Activated CD8-positive, alpha-beta memory T cell treated with anti-CD3 and anti-CD28 coated beads for 48 hours (primary cell): Measurements from ENCODE around the gene TMEM250.
"Not testable (repeated sequence)": the region's sequence is repeated elsewhere in the genome, so short reads cannot be mapped to it uniquely, and the experiment has no call there.

ENCODE experiments used
- DNase-seq, 3 experiments: peaks; one replicate each; pipeline ENCODE4 v3.0.0-alpha.2; 2020; ENCODE audit warnings: low read depth in 2 of 3, low spot score in 2 of 3

TMEM250 gene

DNA sequence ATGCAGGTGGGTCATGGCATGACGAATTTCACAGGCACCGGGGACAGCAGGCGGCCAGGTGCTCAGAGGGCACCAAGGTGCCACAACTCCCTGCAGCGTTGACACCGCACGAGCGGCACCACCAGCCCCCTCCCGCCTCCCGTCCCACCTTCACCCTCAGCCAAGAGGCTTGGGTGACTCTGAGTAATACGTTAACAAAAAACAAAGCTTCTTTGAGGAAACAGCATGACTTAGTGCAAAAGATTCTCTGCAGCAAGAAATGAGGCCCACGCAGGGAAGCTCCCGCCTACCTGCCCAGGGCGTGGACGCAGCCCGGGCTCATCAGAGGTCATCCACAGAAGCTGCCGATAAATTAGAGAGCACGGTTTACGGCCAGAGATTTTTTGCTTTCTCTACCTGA is 4.1 kb downstream of the TMEM250 start:
- no peak for DNase-seq

DNA sequence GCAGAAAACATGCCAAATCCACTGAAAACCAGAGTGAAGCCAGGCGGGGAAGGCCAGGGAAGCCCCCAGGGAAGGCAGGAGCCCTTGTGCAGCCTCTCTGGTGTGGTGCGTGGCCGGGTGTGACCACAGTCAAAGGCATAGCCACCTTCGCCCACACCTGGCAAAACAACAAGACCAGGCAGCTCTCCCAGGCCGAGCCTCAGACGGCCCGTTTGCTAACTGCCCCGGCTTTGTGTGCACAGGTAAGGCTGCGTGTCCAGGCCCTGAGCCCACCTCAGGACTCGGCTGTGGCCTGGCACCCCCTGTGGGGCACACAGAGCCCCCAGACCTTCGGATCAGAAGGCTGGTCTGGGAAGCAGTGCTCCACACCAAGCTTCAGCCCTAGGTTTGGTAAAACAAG is 6.1 kb downstream of the TMEM250 start:
- DNase-seq: no peak

DNA sequence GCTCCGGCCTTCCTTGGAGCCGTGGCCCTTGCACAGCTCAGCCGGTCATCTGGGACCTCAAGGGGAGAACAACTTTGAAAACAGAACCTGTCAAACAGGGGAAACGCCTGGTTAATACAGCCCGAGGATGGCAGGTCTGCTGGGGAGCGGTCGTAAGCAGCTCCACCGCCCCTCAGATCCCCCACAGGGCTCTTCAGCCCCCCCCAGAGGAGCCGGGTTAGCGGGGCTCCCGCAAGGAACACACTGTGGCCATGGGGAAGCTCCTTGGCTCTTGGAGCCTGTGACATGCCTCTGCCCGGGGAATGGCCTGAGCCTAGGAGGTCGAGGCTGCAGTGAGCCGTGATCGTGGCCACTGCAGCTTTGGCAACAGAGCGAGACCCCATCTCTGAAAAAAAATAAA is 6.8 kb downstream of the TMEM250 start:
- DNase-seq: no peak

DNA sequence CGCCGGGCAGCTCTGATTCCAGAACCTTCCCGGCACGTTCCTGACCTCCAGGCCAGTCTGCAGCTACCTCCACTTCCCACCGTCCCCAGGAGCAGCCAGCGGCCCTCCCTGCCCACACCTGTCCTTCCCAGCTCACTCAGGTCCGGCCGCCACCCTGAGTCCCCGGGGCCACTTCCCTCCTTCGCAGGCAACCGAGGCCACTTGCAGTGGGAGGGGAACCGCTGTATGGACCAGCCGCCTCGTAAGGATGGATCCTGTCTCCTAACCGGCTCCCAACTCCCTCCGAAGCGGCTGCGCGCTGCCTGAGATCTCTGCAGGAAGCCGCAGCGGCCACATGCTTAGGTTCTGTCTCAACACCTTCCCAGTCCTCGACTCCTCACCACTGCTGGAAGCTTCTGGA is 7.5 kb downstream of the TMEM250 start:
- DNase-seq: no peak

DNA sequence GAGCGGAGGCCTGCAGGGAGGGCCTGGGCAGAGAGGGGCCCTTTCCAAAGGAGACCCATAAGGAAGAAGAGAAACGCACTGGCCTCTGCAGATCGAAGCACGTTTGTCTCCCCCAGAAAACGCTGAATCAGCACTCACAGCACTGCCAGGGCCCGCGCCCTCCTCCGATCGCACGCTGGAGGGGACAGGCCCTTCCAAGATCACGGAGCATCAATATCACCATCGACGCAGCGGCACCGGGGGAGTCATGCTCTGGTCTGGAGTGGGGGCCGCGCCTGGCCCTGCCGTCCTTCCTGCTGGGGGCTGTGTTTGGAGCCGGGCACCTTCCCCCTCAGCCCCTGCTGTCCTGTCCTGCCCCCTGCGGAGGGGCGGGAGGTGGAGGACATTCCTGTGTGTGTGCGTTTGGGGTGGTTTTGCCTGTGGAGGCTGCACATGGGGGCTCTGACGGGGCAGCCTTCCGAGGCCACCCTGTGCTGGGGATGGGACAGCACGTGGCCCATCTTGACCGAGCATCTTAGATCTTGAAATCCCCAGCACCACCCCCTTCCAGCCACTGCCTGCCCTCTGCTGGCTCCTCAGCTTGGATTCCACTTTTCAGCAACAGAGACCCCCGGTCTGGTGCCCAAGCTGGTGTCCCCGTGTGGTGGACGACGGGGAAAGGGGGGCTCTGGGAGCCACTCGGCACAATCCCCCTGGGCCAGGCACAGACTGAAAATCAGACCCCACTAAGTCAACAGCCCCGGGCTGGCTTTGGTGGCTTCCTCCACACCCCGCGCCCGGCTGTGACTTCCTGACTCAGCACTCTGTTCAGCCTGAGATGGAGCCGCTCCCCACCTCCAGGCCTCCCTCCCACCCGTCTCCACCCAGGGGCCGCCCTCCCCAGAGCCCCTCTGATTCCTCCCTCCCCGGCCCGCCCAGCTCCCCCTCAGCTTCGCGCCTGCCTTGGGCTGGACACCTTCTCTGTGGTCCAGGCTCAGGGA is 8.3 kb downstream of the TMEM250 start:
- DNase-seq: no peak

DNA sequence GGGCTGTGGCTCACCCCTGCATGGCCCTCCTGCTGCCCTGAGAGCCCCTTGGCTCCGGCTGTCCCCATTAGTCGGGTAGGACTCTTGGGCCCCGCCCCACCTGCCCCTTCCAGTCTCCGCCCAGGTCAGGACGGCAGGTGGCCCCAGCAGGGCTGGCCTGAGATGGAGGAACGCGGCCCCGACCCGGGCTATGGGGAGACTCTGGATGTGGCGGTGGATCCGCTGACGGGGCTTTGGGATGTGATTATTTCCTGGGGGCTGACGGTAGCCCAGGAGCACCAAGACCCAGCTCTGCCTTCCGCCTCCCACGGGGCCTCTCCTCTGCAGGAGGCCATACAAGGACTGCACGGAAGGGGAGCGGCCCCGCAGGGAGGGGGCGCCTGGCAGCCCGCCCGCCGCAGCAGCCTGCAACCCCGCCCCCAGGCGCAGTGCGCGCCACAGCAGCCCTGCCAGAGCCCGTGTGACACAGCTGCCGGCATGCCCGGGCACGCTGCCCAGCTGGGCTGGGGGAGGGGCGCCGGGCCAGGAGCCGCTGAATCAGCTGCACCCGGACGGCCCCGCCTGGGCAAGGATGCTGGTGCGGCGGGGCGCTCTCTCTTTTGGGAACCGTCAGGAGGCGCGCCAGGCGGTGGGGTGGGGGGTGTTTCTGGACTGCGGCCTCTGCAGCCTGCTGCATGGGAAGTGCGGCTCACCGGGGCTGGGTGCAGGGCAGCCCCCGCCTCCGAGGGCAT is 9.2 kb downstream of the TMEM250 start:
- peak; percentile 75 to 87 (median 82) for DNase-seq

DNA sequence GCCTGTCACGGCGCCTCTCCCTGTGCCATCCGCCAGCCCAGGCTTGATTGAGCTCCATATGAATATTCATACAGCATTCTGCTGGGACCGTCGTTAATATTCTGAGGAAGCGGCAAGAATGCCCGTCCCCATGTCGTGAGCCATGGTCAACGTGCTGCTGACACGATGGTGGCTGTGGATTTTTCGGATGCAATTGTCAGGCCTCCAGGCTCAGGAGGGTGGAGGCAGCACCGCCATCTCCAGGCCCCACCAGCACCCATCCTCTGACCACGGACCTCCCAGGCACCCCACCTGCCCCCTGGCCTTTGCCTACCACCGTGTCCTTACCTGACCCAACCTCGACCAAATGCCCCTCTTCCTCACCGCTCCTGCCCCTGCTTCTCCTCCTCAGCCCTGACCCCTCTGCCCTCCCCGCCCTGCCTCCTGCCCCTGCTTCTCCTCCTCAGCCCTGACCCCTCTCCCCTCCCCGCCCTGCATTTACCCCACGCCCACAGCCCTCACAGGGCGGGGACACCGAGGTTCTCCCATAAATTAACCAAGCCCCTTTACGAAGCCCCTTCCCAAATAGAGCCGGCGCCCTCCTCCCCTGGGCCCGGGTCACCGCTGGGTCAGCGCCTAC is 9.9 kb downstream of the TMEM250 start:
- no peak for DNase-seq

DNA sequence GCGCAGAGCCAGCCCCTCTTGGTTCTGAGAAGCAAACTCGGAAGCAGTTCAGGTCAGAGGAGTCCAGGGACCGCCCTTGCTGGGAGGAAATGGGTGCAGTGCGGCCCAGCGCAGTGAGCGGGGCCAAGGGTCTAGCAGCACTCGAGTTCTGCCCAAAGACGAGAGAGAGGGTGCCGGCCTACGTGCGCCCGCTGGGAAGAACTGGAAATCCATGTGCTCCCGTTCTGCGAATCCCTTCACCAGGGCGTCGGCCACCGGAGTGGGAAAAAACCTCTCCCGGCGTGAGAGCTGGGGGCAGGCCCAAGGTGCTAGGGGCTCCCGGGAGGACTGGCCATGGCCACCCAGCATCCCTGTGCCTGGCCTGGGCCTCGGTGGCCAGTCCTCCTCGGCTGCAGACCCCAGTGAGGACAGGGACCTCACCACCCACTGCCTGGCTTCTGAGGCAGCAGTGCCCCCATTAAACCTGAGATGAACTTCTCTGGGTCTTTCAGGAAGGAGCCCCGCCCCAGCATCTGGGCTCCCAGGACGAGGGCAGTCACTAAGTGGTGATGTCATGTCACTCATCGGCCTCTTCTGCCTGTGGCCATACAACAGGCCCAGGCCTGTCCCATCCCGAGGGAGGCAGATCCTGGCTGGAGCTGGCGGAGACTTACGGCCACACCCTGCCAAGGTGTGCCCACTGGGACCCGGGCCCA is 10.6 kb downstream of the TMEM250 start:
- no peak for DNase-seq

DNA sequence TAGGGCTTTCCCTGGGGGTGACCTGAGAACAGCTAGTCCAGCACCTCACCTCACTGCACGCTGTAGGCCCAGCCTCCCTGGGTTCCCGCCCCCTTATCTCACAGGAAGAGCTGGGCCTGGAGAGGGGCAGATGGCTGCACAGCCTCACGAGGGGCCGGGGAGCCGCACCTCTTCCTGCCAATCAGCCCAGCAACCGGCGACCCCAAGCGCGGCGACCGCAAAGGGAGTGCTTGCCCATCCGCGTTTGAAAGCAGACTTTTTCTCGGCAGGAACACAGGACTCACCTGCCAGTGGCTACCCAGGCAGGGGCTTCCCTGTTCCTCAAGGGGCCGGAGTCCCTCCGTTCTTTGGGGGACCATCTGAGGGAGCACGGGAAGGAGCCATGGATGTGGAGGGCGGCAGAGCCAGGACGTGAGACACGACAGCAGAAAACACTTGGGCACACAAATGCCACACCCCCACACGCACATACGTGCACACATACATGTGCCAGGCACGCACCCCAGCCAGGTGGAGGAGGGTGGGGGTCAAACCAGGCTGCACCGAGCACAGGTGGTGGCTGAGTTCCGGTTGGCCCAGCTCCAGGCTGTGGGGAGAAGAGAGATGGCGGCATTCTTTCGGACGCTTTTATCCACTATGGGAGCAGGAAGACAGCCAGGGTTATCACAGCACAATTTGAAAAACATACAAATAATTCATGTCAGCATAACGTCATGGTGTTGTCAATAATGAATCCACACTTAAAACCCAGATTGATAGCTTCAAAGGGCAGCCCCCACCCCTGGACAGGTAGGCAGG is 11.3 kb downstream of the TMEM250 start:
- no peak for DNase-seq

DNA sequence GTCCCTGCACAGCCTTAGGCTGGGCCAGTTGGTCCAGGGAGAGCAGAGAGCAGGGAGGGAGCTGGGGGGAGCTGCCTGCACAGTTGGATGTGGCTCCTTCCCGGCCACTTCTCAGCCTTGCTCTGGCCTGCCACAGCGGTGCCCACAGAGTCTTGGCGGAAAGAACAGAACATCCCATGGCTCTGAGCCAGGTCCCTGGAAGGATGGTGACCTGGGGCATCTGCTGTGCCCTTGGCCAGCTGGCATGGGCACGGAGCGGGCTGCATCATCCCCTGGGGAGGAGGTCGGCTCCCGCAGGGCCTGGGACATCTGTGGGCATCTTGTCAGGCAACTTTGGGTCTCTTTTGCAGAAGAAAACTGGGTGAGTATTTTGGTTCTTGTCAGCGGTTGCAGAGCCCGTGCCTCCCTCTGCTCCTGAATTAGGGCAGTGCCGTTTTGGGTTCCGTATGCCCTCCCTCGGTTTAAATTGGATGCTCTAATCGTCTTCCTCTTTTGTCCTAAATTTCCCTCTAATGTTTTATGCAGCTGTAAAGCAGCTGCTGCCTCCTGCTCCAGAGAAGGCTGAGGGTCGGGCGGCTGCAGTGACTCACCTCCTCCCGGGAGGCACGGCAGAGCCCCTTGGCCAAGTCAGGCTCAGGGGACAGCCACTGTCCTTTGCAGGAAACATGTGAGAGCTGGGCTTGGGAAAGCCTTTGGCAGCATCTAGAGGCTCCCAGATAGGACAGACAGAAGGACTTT is 13.1 kb downstream of the TMEM250 start:
- no peak for DNase-seq

DNA sequence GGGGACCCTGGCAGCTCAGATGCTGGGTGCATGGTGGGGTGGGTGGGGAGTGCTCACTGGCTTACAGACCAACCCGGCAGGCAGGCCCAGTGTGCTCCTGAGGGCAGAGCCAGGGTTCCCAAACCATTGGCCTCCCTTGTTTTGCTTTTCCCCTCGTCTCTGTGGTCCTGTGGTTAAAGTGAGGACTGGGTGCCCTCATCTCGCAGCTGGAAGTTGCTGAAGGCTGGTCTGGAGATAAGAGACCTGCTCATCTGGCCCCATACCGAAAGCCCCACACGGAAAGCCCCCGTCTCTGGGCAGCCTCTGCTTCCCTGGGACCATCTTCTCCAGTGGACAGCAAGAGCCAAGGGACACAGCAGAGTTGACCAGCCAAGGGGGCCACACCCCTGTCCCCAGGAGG is 13.8 kb downstream of the TMEM250 start:
- DNase-seq: no peak

DNA sequence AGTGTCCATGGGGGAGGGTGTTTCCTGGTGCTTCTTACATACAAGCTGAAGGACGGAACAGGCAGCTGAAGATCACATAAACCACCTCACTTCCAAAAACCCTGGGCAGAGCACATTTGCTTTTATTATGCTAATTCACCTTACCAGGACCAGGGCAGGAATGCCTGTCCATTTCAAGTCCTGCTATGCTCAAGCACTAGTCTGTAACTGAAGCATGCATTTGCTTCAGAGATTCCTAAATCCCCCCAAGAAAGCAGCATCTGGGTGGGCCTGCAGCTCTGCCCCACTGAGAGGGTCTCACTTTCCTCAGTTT is 14.2 kb downstream of the TMEM250 start:
- no peak for DNase-seq

DNA sequence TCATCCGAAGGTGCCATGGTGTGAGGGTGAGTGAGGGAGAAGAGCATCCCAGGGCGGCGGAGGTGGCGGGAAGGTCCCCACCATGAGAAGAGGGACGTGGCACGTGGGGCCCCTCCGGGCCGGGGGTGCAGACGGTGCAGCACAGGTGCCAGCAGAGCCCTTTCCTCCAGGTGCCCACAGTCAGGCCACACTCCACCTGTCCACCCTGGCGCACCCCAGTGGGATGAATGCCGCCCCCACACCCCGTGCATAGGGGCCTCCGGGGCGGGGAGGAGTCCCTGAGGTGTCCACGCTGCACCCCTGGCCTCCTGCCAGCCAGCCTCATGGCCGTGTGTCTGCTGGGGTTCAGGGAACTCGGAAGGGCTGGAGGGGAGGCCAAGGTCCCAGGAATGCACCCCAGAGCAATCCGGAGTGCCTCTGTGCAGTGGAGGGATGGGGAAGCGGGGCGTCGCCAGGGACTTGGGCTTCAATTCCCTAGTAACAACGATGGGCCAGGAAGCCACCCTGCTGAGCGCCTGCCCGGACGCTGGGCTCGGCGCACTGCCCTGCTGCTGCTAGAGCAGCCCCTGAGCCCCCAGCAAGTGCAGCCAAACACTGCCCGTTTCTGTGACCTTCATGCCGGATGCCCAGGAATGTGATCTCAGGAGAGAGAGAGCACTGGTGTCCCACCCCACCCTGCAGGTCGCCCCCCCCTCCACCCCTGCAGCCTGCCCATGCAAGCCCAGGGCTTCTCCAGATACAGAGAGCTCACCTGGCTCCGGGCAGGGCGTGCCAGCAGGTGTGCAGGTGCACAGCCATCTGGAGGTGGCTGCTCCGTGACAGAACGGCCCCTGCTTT is 14.8 kb downstream of the TMEM250 start:
- DNase-seq: no peak

DNA sequence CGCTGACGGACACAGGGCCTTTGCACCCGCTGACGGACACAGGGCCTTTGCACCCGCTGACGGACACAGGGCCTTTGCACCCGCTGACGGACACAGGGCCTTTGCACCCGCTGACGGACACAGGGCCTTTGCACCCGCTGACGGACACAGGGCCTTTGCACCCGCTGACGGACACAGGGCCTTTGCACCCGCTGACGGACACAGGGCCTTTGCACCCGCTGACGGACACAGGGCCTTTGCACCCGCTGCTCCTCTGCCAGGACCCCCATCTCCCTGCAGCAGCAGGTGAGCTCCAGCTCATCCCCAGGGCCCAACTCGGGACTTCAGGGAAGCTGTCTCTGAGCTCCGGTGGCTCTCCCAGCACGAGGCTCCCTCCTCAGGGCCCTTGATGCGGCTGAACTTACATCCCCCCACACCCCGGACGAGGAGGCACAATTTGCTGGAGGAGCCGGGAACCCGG is 17.0 kb downstream of the TMEM250 start:
- not testable (repeated sequence) for DNase-seq

DNA sequence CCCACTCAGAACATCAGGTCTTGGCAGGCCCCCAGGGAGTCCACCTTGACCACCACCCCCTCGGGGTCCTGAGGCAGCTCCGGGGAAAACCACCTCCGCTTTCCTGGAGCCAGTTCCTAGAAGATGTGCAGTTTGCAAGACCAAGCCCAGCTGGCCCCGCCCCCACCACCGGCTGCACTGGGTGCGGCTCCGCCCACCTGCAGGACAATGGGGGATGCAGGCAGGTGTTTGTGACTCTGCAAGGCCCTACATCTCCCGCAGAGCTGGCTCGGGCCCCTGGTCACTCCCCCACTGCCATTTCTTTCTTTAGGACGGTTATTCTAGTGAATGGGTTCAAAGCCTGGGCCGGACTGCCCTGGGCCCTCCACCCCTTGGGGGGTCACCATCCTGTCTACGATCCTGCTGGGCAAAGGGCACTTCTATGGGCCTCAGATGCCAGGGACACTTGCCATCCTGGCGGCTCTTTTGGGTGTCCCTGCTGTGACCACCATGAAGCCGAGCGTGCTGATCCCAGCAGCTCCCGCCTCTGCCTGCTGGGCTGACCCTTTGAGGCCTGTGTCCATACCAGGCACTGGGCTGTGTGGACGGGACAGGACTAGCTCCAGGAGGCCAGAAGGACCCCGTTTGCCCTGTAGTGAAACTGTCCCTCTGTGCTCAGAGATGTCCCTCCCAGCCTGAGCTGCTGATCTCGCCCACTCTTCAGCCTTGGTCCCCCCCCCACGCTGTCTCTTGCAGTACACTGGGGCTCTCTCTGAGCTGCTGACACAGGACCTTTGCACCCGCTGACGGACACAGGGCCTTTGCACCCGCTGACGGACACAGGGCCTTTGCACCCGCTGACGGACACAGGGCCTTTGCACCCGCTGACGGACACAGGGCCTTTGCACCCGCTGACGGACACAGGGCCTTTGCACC is 17.7 kb downstream of the TMEM250 start:
- no peak for DNase-seq

DNA sequence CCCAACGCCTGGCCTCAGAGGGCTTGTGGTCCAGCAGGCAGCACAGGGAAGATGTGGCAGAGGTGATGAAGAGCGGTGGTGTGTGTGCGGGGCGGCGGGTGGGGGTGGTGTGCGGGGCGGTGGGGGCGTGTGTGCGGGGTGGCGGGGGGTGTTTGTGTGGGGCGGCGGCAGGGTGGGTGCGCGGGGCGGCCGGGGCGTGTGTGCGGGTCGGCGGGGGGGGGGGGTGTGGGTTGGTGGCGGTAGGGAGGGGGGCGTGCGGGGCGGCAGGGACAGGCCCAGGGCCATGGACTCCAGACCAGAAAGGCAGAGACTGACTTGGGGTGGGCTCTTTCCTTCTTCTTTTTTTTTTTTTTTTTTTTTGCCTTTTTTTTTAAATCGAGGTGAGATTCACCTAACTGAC is 19.1 kb downstream of the TMEM250 start:
- DNase-seq: no peak

DNA sequence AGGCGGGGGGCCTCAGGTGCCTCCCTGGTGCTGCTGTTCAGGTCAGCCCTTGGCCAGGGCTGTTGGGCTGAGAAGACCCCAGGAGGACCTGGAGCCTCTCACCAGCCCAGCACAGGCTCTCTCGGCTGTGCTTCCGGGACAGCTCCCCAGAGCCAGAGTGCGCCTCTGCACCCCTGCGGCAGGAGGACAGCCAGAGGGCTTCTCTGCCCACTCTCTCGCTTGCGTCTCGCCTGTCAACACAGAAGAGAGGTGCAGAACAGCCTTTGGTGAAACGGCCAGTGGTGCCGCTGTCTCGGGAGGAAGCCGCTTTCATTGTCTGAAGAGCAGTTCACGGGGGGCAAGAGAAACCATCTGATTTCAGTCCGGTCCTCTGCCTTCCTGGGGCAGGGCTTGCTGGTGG is 19.8 kb downstream of the TMEM250 start:
- DNase-seq: no peak

DNA sequence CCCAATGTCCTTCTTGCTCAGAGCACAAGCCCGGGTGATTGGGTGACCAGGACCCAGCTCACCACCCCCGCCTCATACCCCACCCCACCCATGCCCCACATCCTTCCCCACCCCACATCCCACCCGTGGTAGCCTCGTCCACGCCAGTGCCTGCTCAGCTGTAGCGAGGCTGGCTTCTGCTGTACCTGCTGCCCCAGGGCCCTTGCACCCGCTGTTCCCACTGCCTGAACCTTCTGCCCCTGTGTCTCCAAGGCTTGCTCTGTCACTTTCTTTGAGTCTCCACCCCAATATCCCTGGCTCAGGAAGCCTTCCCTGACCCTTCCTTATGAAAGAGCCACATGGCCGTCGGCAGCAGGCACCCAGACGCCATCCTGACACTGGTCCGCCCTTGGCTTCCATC is 20.5 kb downstream of the TMEM250 start:
- DNase-seq: no peak
